ENCODE results near the gene IGHMBP2.

The IGHMBP2 gene

GRCh38 chr11:68897441-68897840 lies 6.2 kb upstream of the IGHMBP2 start:
- no peak for TF ChIP-seq EZH2phosphoT487 (IDR thresholded peaks at IDR 0.05; ENCODE audit: borderline replicate concordance, low read length)
- H3K4me2 ChIP-seq (ENCODE audit: low read length) = no peak overlapping the region
- no peak overlapping the region for H3K4me3 ChIP-seq (ENCODE audit: low read length)
- H3K27ac ChIP-seq (ENCODE audit: low read depth, low read length) = no peak overlapping the region
- peaks cover 75% of the 10 kb centered on the region for H3K36me3 ChIP-seq (ENCODE audit: control insufficient read depth, low read length)
- peaks cover 10% of the 10 kb centered on the region for H3K4me1 ChIP-seq (ENCODE audit: control insufficient read depth, low read length)
- H3K9me3 ChIP-seq (ENCODE audit: control insufficient read depth, insufficient read depth, low read length) = no peaks in the 10 kb centered on the region
- H3K79me2 ChIP-seq (ENCODE audit: control insufficient read depth, low read length) = peaks cover 30% of the 10 kb centered on the region
- no peaks in the 10 kb centered on the region for H3F3A ChIP-seq (ENCODE audit: control insufficient read depth, insufficient read depth)
- H3K27me3 ChIP-seq (ENCODE audit: control insufficient read depth, low read length) = no peaks in the 10 kb centered on the region
- 0 out of 2 replicates have a peak, but pooled peaks cover under 1% of the 10 kb centered on the region for H4K20me1 ChIP-seq (ENCODE audit: control insufficient read depth, insufficient read depth, low read depth, low read length)
- no peaks in the 10 kb centered on the region for H3K9me2 ChIP-seq (replicated peaks; ENCODE audit: control insufficient read depth, low read length)

- peaks cover 24% of the 10 kb centered on the region for H3K4me1 ChIP-seq (ENCODE audit: control insufficient read depth, low read length)
- H3K27ac ChIP-seq (ENCODE audit: low read depth, low read length) = no peak overlapping the region
- H3K4me2 ChIP-seq (ENCODE audit: low read length) = no peak overlapping the region
- H4K20me1 ChIP-seq (ENCODE audit: control insufficient read depth, insufficient read depth, low read depth, low read length) = 0 out of 2 replicates have a peak, but pooled peaks cover 5% of the 10 kb centered on the region
- H3K9me3 ChIP-seq (ENCODE audit: control insufficient read depth, insufficient read depth, low read length) = no peaks in the 10 kb centered on the region
- TF ChIP-seq CTCF (IDR thresholded peaks at IDR 0.05; ENCODE audit: low read depth, low read length, poor library complexity, severe bottlenecking) (no peak), EZH2phosphoT487 (IDR thresholded peaks at IDR 0.05; ENCODE audit: borderline replicate concordance, low read length) (no peak)
- H3F3A ChIP-seq (ENCODE audit: control insufficient read depth, insufficient read depth) = no peaks in the 10 kb centered on the region
- H3K4me3 ChIP-seq (ENCODE audit: low read length) = no peak overlapping the region
- peaks cover 64% of the 10 kb centered on the region for H3K36me3 ChIP-seq (ENCODE audit: control insufficient read depth, low read length)
- H3K9me2 ChIP-seq (replicated peaks; ENCODE audit: control insufficient read depth, low read length) = no peaks in the 10 kb centered on the region
- no peaks in the 10 kb centered on the region for H3K27me3 ChIP-seq (ENCODE audit: control insufficient read depth, low read length)
- H3K79me2 ChIP-seq (ENCODE audit: control insufficient read depth, low read length) = peaks cover 65% of the 10 kb centered on the region
Observed at GRCh38 chr11:68900835-68901381, 2.8 kb upstream of the IGHMBP2 start.

DNA sequence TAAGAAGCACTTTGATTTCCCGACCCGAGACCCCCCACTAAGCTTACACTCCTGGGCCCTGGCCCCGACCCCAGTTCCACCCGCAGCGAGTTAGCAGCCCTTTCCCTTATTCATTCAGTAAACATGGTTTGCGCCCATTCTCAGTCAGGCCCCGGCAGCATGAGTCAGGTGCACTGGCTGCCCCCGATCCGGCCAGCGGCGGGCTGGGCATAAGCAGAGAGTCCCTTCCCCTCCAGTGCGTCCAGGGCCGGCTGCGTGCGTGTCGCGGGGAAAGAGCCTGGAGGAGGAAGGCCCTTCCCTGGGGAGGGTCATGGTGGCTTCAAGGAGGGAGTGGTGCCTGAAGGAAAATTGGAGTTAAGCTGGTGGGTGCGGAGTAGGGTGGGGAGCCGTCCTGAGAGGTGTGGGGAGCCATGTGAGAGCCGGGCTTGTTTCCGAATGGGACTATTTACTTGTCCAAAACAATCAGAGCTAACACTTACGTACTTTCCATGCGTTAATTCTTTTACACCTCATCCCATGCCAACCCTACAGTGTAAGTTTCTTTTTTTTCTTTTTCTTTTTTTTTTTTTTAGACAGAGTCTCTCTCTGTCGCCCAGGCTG lies 657 bp downstream of the IGHMBP2 start:
- Histone ChIP-seq H3K27ac (ENCODE audit: low read depth, low read length) (no peak overlapping the region), H3K9me3 (ENCODE audit: control insufficient read depth, insufficient read depth, low read length) (no peaks in the 10 kb centered on the region), H3K36me3 (ENCODE audit: control insufficient read depth, low read length) (peaks cover 48% of the 10 kb centered on the region), H3F3A (ENCODE audit: control insufficient read depth, insufficient read depth) (no peaks in the 10 kb centered on the region), H3K4me1 (ENCODE audit: control insufficient read depth, low read length) (peaks cover 24% of the 10 kb centered on the region), H3K79me2 (ENCODE audit: control insufficient read depth, low read length) (peaks cover 75% of the 10 kb centered on the region), H3K27me3 (ENCODE audit: control insufficient read depth, low read length) (no peaks in the 10 kb centered on the region), H3K9me2 (replicated peaks; ENCODE audit: control insufficient read depth, low read length) (no peaks in the 10 kb centered on the region), H3K4me2 (ENCODE audit: low read length) (peak overlapping the region; percentile 82), H3K4me3 (ENCODE audit: low read length) (peak overlapping the region; percentile 96), H4K20me1 (ENCODE audit: control insufficient read depth, insufficient read depth, low read depth, low read length) (0 out of 2 replicates have a peak, but pooled peaks cover 5% of the 10 kb centered on the region)
- TF ChIP-seq EZH2phosphoT487 (IDR thresholded peaks at IDR 0.05; ENCODE audit: borderline replicate concordance, low read length) (no peak), CTCF (IDR thresholded peaks at IDR 0.05; ENCODE audit: low read depth, low read length, poor library complexity, severe bottlenecking) (no peak)
